Astrocyte (in vitro differentiated cells and primary cell): Measurements from ENCODE around the gene KRTAP5-3.

Experiments used
- CTCF ChIP-seq: IDR thresholded peaks from 2 replicates; pipeline ENCODE4 v1.5.1; 2011; ENCODE audit warnings: low read depth, mild to moderate bottlenecking, inconsistent platforms, low read length, moderate library complexity; ENCODE audit not compliant: insufficient read depth
- EZH2 ChIP-seq: IDR thresholded peaks from 2 replicates; pipeline ENCODE4 v1.6.1; 2012; ENCODE audit warnings: mild to moderate bottlenecking, low read length, inconsistent platforms; ENCODE audit not compliant: insufficient read depth

GRCh38 chr11:1608363-1608762, at the start of gene KRTAP5-3:
- TF ChIP-seq EZH2 (no peak), CTCF (no peak)
